ENCODE data around the gene TXNDC8. TPM values are rescaled to one million over a fixed set of nuclear protein-coding genes. Genes with fewer than 3 reads are reported as not detected.

TXNDC8 gene
- total RNA-seq, 3 donors from 2014 or later (not counting 1 experiment from before 2014, with no cell fraction given) = not detected

DNA sequence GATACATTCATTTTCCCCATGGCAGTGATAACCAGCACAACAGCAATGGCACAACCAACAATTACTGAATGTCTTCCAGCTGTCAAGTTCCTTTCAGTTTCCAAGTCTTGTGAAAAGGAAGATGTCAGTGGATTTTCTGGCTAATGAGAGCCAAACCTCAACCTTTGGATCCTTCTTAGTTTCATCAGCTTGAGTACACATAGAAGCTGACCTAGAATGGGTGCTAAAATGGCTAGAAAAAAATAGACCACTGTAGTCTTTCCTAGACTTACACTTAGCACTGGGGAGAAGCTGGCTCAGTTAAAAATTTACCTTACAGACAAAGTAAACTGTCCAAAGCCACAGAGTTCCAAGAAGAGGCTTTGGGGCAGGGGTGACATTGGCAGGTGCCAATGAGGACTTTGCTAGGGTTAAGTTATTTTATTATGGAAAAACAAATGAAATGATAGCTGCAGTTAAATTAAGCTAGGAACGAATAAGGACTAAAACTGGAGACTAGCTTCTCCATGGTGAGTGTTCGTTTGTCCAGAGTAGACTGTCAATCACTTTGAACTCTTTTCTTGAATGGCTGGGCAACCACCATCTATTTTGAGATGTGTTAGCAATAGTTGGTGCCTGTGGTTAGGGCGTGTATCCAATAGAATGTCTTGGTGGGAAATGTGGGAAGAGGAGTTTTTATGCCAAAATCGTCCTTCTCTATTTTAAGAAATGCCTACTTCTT lies 55.5 kb downstream of the TXNDC8 start:
- Mint-ChIP-seq H3K9me3 (no peaks in the 10 kb centered on the region), H3K4me1 (no peaks in the 10 kb centered on the region), H3K36me3 (no peaks in the 10 kb centered on the region), H3K27me3 (ENCODE audit: low read depth in 2 of 2) (peaks cover 0 to 10% of the 10 kb centered on the region in 2 donors), H3K27ac (no peak overlapping the region), H3K4me3 (no peak overlapping the region)
- H3K27me3 ChIP-seq (ENCODE audit: control insufficient read depth, insufficient read depth, low read length) = peaks cover 2% of the 10 kb centered on the region
- H3K4me1 ChIP-seq (ENCODE audit: control insufficient read depth, insufficient read depth, low read length) = no peaks in the 10 kb centered on the region
- DNase-seq = no peak
- no peaks in the 10 kb centered on the region for H3K9me3 ChIP-seq (ENCODE audit: control insufficient read depth, insufficient read depth, low read length)
- H3K4me3 ChIP-seq (ENCODE audit: low read length) = no peak overlapping the region
- no peak overlapping the region for H3K27ac ChIP-seq (ENCODE audit: low read length)
- 18% methylated on average over 3 of the region's 4 CpGs for WGBS (ENCODE audit: insufficient coverage)
- TF ChIP-seq, protein P1, sequence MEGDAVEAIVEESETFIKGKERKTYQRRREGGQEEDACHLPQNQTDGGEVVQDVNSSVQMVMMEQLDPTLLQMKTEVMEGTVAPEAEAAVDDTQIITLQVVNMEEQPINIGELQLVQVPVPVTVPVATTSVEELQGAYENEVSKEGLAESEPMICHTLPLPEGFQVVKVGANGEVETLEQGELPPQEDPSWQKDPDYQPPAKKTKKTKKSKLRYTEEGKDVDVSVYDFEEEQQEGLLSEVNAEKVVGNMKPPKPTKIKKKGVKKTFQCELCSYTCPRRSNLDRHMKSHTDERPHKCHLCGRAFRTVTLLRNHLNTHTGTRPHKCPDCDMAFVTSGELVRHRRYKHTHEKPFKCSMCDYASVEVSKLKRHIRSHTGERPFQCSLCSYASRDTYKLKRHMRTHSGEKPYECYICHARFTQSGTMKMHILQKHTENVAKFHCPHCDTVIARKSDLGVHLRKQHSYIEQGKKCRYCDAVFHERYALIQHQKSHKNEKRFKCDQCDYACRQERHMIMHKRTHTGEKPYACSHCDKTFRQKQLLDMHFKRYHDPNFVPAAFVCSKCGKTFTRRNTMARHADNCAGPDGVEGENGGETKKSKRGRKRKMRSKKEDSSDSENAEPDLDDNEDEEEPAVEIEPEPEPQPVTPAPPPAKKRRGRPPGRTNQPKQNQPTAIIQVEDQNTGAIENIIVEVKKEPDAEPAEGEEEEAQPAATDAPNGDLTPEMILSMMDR (IDR thresholded peaks at IDR 0.05) = no peak
- no peak for ATAC-seq
- intact Hi-C loops (cut with micrococcal nuclease) = loop anchor here (2.0 kb wide), 1 partner anchor 19 kb away; no protein-coding TSS in a partner anchor
- no peaks in the 10 kb centered on the region for H3K36me3 ChIP-seq (ENCODE audit: control insufficient read depth, insufficient read depth, low read length)

DNA sequence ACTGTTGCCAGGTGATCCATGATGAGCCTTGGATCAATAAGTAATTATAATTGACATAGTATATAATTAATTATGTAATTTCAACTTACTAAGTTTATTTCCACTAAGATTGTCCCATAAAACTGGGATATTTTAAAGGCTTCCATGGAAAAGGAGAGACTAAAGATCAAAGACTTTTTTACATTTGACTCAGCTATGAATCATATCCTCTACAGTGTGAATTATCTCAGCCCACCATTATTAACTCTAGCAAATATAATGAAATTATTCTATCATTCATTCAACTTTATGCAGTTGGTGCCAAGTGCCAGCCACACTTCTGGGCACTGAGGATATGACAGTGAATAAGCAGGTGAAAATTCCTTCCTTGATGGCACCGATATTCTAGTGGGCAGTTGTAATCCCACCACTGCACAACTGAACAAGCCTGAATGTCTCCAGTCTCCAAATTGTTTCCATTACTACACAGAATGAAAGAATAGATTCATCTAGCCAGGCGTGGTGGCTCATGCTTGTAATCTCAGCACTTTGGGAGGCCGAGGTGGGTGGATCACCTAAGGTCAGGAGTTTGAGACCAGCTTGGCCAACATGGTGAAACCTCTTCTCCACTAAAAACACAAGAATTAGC lies 59.5 kb downstream of the TXNDC8 start:
- Histone ChIP-seq H3K4me3 (ENCODE audit: low read length) (no peak overlapping the region), H3K27ac (ENCODE audit: low read length) (no peak overlapping the region), H3K4me1 (ENCODE audit: control insufficient read depth, insufficient read depth, low read length) (no peaks in the 10 kb centered on the region), H3K27me3 (ENCODE audit: control insufficient read depth, insufficient read depth, low read length) (peaks cover 2% of the 10 kb centered on the region), H3K36me3 (ENCODE audit: control insufficient read depth, insufficient read depth, low read length) (no peaks in the 10 kb centered on the region), H3K9me3 (ENCODE audit: control insufficient read depth, insufficient read depth, low read length) (no peaks in the 10 kb centered on the region)
- TF ChIP-seq, protein P1 (IDR thresholded peaks at IDR 0.05) = no peak
- H3K36me3 Mint-ChIP-seq = no peaks in the 10 kb centered on the region
- no peak for ATAC-seq
- no peaks in the 10 kb centered on the region for H3K9me3 Mint-ChIP-seq
- no peak overlapping the region for H3K4me3 Mint-ChIP-seq
- DNase-seq = no peak
- peaks cover 0 to 8% of the 10 kb centered on the region in 2 donors for H3K27me3 Mint-ChIP-seq (ENCODE audit: low read depth in 2 of 2)
- intact Hi-C loops (cut with micrococcal nuclease) = no loop called here
- H3K27ac Mint-ChIP-seq = no peak overlapping the region
- H3K4me1 Mint-ChIP-seq = no peaks in the 10 kb centered on the region
- WGBS (ENCODE audit: insufficient coverage) = 90% methylated on average over 3 of the region's 3 CpGs

DNA sequence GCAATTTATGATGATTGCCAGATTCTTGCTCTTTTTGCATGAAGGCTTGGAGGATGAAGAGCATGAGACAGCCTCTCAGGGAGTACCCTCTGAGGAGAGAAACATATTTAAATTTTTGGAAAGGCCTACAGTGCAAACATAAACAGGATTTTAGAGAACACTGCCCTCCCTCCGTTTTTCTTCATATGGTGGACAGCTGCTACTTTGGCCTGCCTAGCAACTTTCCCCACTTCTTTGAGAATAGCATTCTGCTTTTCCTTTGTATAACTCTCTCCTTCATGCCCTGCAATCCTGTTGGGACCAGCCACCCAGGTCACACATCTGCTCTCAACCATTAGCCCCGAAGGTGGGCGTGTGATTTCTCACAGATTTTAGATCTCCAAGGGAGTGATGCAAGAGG lies 60.9 kb downstream of the TXNDC8 start:
- H3K4me1 ChIP-seq (ENCODE audit: control insufficient read depth, insufficient read depth, low read length) = no peaks in the 10 kb centered on the region
- no peak overlapping the region for H3K27ac ChIP-seq (ENCODE audit: low read length)
- Mint-ChIP-seq H3K4me1 (no peaks in the 10 kb centered on the region), H3K27ac (no peak overlapping the region), H3K4me3 (no peak overlapping the region), H3K27me3 (ENCODE audit: low read depth in 2 of 2) (peaks cover 0 to 8% of the 10 kb centered on the region in 2 donors), H3K9me3 (no peaks in the 10 kb centered on the region), H3K36me3 (no peaks in the 10 kb centered on the region)
- H3K4me3 ChIP-seq (ENCODE audit: low read length) = no peak overlapping the region
- ATAC-seq (no peak), DNase-seq (no peak)
- H3K36me3 ChIP-seq (ENCODE audit: control insufficient read depth, insufficient read depth, low read length) = no peaks in the 10 kb centered on the region
- H3K27me3 ChIP-seq (ENCODE audit: control insufficient read depth, insufficient read depth, low read length) = no peaks in the 10 kb centered on the region
- no peaks in the 10 kb centered on the region for H3K9me3 ChIP-seq (ENCODE audit: control insufficient read depth, insufficient read depth, low read length)
- TF ChIP-seq, protein P1 (IDR thresholded peaks at IDR 0.05) = no peak
- WGBS (ENCODE audit: insufficient coverage) = 91% methylated on average over 3 of the region's 3 CpGs
- intact Hi-C loops (cut with micrococcal nuclease) = no loop called here

Measured in natural killer cell (primary cell).